HepG2 (cell line): ENCODE results near the gene AP1M1. TPM values are rescaled to one million over a fixed set of nuclear protein-coding genes. Genes with fewer than 3 reads are reported as not detected.

Source experiments
- BRCA1 ChIP-seq: sonication (generic); formaldehyde crosslinking; IDR thresholded peaks from 2 replicates; pipeline ENCODE4 v1.4.0; 2020; ENCODE audit warnings: missing genetic modification reagents
- CEBPB ChIP-seq: IDR thresholded peaks from 2 replicates; pipeline ENCODE4 v1.6.1; 2011; ENCODE audit warnings: low read depth, low read length, improper control_type of control experiment, borderline replicate concordance
- IRF9 ChIP-seq: sonication (generic); formaldehyde crosslinking; IDR thresholded peaks from 2 replicates; pipeline ENCODE4 v1.8.0; 2022; ENCODE audit warnings: missing genetic modification reagents, mild to moderate bottlenecking, borderline replicate concordance
- KMT2B ChIP-seq: IDR thresholded peaks from 2 replicates; pipeline ENCODE4 v1.6.1; 2016; ENCODE audit warnings: missing genetic modification reagents, missing compliant biosample characterization
- LBX2 ChIP-seq: sonication (generic); formaldehyde crosslinking; IDR thresholded peaks from 2 replicates; pipeline ENCODE4 v1.5.0; 2020; ENCODE audit warnings: missing genetic modification reagents, mild to moderate bottlenecking, borderline replicate concordance
- MED13 ChIP-seq: sonication (generic); formaldehyde crosslinking; IDR thresholded peaks from 2 replicates; pipeline ENCODE4 v1.5.0; 2020; ENCODE audit warnings: missing genetic modification reagents
- NRL ChIP-seq: sonication (generic); formaldehyde crosslinking; IDR thresholded peaks from 2 replicates; pipeline ENCODE4 v1.5.0; 2020; ENCODE audit warnings: missing genetic modification reagents, mild to moderate bottlenecking, moderate library complexity, borderline replicate concordance
- RFXAP ChIP-seq: sonication (generic); formaldehyde crosslinking; IDR thresholded peaks from 2 replicates; pipeline ENCODE4 v1.4.0; 2020; ENCODE audit warnings: missing genetic modification reagents, borderline replicate concordance
- UBTF ChIP-seq: sonication (generic); formaldehyde crosslinking; IDR thresholded peaks from 2 replicates; pipeline ENCODE4 v1.4.0; 2020; ENCODE audit warnings: mild to moderate bottlenecking, missing genetic modification reagents
- YEATS2 ChIP-seq: sonication (generic); formaldehyde crosslinking; IDR thresholded peaks from 2 replicates; pipeline ENCODE4 v1.4.0; 2020; ENCODE audit warnings: missing genetic modification reagents, borderline replicate concordance
- ZNF230 ChIP-seq: sonication (generic); formaldehyde crosslinking; IDR thresholded peaks from 2 replicates; pipeline ENCODE4 v1.4.0; 2020; ENCODE audit warnings: mild to moderate bottlenecking, missing genetic modification reagents
- ZNF281 ChIP-seq: sonication (generic); formaldehyde crosslinking; IDR thresholded peaks from 2 replicates; pipeline ENCODE4 v1.4.0; 2020; ENCODE audit warnings: missing genetic modification reagents, borderline replicate concordance
- ZNF335 ChIP-seq: sonication (generic); formaldehyde crosslinking; IDR thresholded peaks from 2 replicates; pipeline ENCODE4 v1.4.0; 2020; ENCODE audit warnings: missing genetic modification reagents
- ZNF503 ChIP-seq: sonication (generic); formaldehyde crosslinking; IDR thresholded peaks from 2 replicates; pipeline ENCODE4 v1.4.0; 2020; ENCODE audit warnings: missing genetic modification reagents
- ZNF543 ChIP-seq: sonication (generic); formaldehyde crosslinking; IDR thresholded peaks from 2 replicates; pipeline ENCODE4 v1.4.0; 2020; ENCODE audit warnings: mild to moderate bottlenecking, missing genetic modification reagents
- ZNF839 ChIP-seq: sonication (generic); formaldehyde crosslinking; IDR thresholded peaks from 2 replicates; pipeline ENCODE4 v1.4.0; 2020; ENCODE audit warnings: missing genetic modification reagents, mild to moderate bottlenecking, borderline replicate concordance
- ZNF891 ChIP-seq: sonication (generic); formaldehyde crosslinking; IDR thresholded peaks from 2 replicates; pipeline ENCODE4 v1.5.0; 2020; ENCODE audit warnings: mild to moderate bottlenecking, missing genetic modification reagents
- polyA plus RNA-seq, 8 experiments: library from polyadenylated mRNA; depleted of rRNA in 3 of 8; stranded (reverse) in 7 of 8; unstranded in 1 of 8; fragments of >200 nt; fragmentation: Illumina TruSeq in 4 of 8; extraction: Trizol in 4 of 8; gene quantifications; 2 replicates each; pipeline versions ENCODE4 v1.2.1 to v1.2.3, GENCODE V29; 2011 to 2016; ENCODE audit warnings: low read depth in 4 of 8, missing spikeins in 1 of 8, mixed read lengths in 1 of 8; ENCODE audit not compliant: insufficient read depth in 1 of 8
- total RNA-seq, 5 experiments: library from RNA; depleted of rRNA; stranded (reverse); fragments of >200 nt; fragmentation: Illumina TruSeq; extraction: Trizol; gene quantifications; 2 replicates each; pipeline ENCODE4 v1.2.3, GENCODE V29; 2016; ENCODE audit warnings: low read depth in 1 of 5

AP1M1 gene
- total and polyA plus RNA-seq, 2 of the 13 experiments (the other 11 are each of a cell fraction or from before 2014, with no cell fraction given) = 34.4 to 46.1 TPM

GRCh38 chr19:16197622-16198369 lies at the start of gene AP1M1 (continued):
- TF ChIP-seq ZNF891 (CRISPR knock-in tag) (0 out of 2 replicates have a peak, but pooled peaks have one; percentile 59), IRF9 (CRISPR knock-in tag) (peak; percentile 26; the same call in 1 of the 2 replicates), RFXAP (CRISPR knock-in tag) (peak; percentile 71; the same call in 1 of the 2 replicates), NRL (CRISPR knock-in tag) (peak; percentile 66; the same call in 1 of the 2 replicates), BRCA1 (CRISPR knock-in tag) (no peak), ZNF230 (CRISPR knock-in tag) (no peak), UBTF (peak; percentile 65), ZNF335 (peak; percentile 70; the same call in 1 of the 2 replicates), ZNF839 (CRISPR knock-in tag) (peak; percentile 90; the same call in 1 of the 2 replicates), ZNF543 (CRISPR knock-in tag) (peak; percentile 89), KMT2B (CRISPR knock-in tag) (peak; percentile 73; the same call in 1 of the 2 replicates), MED13 (CRISPR knock-in tag) (peak; percentile 75), LBX2 (CRISPR knock-in tag) (no peak), YEATS2 (CRISPR knock-in tag) (peak; percentile 90), ZNF281 (CRISPR knock-in tag) (no peak), CEBPB (peak; percentile 77; the same call in 1 of the 2 replicates), ZNF503 (CRISPR knock-in tag) (peak; percentile 65)
